ENCODE data around the gene AGMO.

Gene AGMO

DNA sequence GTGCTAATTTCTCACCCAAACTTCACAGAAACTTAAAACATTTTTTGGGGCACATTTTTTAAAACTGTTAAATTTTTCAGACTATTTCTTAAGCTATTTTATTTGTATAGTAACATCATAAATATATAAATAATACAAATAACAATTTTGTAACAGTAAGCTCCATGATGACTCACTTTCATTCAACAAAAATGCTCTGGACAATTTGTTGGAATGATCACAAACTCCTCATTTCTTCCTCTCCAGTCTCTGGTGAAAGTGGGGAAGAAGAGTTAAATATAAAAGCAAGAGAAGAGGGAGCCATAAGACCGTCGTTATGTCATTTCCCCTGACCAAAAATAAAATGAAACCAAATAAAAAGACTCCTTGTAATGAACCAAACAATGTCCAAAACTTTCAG lies 162.4 kb downstream of the AGMO start:
- no peak overlapping the region for H3K4me3 ChIP-seq (ENCODE audit: low read depth in 1 of 5, low read length in 5 of 5)
- H3K9me3 ChIP-seq (ENCODE audit: control insufficient read depth in 5 of 5, low read length in 5 of 5) = no peaks in the 10 kb centered on the region
- no peaks in the 10 kb centered on the region for H3K27me3 ChIP-seq (ENCODE audit: control insufficient read depth in 5 of 5, insufficient read depth in 4 of 5, low read length in 5 of 5)
- H3K27ac ChIP-seq (ENCODE audit: low read depth, low read length) = no peak overlapping the region
- no peak overlapping the region for H3K9ac ChIP-seq (ENCODE audit: low read length in 5 of 5)
- no peaks in the 10 kb centered on the region for H3K4me1 ChIP-seq (ENCODE audit: control insufficient read depth in 5 of 5, insufficient read depth in 5 of 5, low read length in 5 of 5)
- no peaks in the 10 kb centered on the region for H3K36me3 ChIP-seq (ENCODE audit: control insufficient read depth in 5 of 5, insufficient read depth in 5 of 5, low read length in 5 of 5)

GRCh38 chr7:15397922-15398760 lies 163.7 kb downstream of the AGMO start:
- Histone ChIP-seq H3K4me3 (ENCODE audit: low read depth in 1 of 5, low read length in 5 of 5) (no peak overlapping the region), H3K9me3 (ENCODE audit: control insufficient read depth in 5 of 5, low read length in 5 of 5) (no peaks in the 10 kb centered on the region), H3K27me3 (ENCODE audit: control insufficient read depth in 5 of 5, insufficient read depth in 4 of 5, low read length in 5 of 5) (no peaks in the 10 kb centered on the region), H3K27ac (ENCODE audit: low read depth, low read length) (no peak overlapping the region), H3K9ac (ENCODE audit: low read length in 5 of 5) (no peak overlapping the region), H3K36me3 (ENCODE audit: control insufficient read depth in 5 of 5, insufficient read depth in 5 of 5, low read length in 5 of 5) (no peaks in the 10 kb centered on the region), H3K4me1 (ENCODE audit: control insufficient read depth in 5 of 5, insufficient read depth in 5 of 5, low read length in 5 of 5) (no peaks in the 10 kb centered on the region)

DNA sequence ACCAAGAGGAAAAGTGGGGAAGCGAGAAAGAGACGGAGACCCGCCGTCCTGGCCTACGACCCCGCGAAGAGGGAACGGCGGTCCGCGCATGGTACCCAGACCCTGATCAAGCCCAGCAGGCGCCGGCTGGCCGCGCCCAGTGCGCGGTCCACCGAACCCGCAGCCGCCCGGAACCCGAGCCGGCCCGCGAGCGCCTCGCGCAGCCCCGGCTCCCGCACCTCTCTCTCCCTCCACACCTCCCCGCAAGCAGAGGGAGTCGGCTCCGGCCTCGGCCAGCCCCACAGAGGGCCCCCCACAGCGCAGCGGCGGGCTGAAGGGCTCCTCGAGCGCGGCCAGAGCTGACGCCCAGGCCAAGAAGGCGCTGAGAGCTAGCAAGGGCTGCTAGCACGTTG lies 164.7 kb downstream of the AGMO start:
- H3K36me3 ChIP-seq (ENCODE audit: control insufficient read depth in 5 of 5, insufficient read depth in 5 of 5, low read length in 5 of 5) = no peaks in the 10 kb centered on the region
- no peaks in the 10 kb centered on the region for H3K27me3 ChIP-seq (ENCODE audit: control insufficient read depth in 5 of 5, insufficient read depth in 4 of 5, low read length in 5 of 5)
- H3K27ac ChIP-seq (ENCODE audit: low read depth, low read length) = no peak overlapping the region
- no peak overlapping the region for H3K9ac ChIP-seq (ENCODE audit: low read length in 5 of 5)
- H3K9me3 ChIP-seq (ENCODE audit: control insufficient read depth in 5 of 5, low read length in 5 of 5) = no peaks in the 10 kb centered on the region
- H3K4me1 ChIP-seq (ENCODE audit: control insufficient read depth in 5 of 5, insufficient read depth in 5 of 5, low read length in 5 of 5) = no peaks in the 10 kb centered on the region
- no peak overlapping the region for H3K4me3 ChIP-seq (ENCODE audit: low read depth in 1 of 5, low read length in 5 of 5)

DNA sequence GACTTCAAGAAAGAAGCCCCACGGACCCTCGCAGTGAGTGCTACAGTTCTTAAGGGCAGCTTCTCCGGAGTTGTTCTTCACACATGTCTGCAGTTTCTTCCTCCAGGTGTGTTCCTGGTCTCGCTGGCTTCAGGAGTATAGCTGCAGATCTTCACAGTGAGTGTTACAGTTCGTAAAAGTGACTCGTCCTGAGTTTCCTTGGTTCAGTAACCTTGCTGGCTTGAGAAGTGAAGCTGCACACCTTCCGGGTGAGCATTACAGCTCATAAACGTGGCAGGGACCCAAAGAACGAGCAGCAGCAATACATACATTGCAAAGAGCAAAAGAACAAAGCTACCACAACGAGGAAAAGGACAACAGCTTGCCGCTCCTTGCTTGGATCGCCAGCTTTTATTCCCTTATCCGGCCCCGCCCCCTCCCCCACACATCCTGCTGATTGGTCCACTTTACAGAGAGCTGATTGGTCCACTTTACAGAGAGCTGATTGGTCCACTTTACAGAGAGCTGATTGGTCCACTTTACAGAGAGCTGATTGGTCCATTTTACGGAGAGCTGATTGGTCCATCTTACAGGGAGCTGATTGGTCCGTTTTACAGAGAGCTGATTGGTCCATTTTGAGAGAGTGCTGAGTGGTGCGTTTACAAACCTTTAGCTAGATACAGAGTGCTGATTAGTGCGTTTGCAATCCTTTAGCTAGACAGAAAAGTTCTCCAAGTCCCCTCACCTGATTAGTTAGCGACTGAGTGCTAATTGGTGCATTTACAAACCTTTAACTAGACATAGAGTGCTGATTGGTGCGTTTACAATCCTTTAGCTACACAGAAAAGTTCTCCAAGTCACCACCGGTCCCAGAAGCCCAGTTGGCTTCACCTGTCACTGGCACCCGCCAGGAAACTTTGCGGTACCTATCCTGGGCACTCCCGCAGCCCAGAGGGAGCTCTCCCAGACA lies 165.3 kb downstream of the AGMO start:
- Histone ChIP-seq H3K27ac (ENCODE audit: low read depth, low read length) (no peak overlapping the region), H3K9ac (ENCODE audit: low read length in 5 of 5) (no peak overlapping the region), H3K4me1 (ENCODE audit: control insufficient read depth in 5 of 5, insufficient read depth in 5 of 5, low read length in 5 of 5) (no peaks in the 10 kb centered on the region), H3K9me3 (ENCODE audit: control insufficient read depth in 5 of 5, low read length in 5 of 5) (no peaks in the 10 kb centered on the region), H3K36me3 (ENCODE audit: control insufficient read depth in 5 of 5, insufficient read depth in 5 of 5, low read length in 5 of 5) (no peaks in the 10 kb centered on the region), H3K4me3 (ENCODE audit: low read depth in 1 of 5, low read length in 5 of 5) (no peak overlapping the region), H3K27me3 (ENCODE audit: control insufficient read depth in 5 of 5, insufficient read depth in 4 of 5, low read length in 5 of 5) (no peaks in the 10 kb centered on the region)

- no peaks in the 10 kb centered on the region for H3K27me3 ChIP-seq (ENCODE audit: control insufficient read depth in 5 of 5, insufficient read depth in 4 of 5, low read length in 5 of 5)
- no peaks in the 10 kb centered on the region for H3K4me1 ChIP-seq (ENCODE audit: control insufficient read depth in 5 of 5, insufficient read depth in 5 of 5, low read length in 5 of 5)
- H3K4me3 ChIP-seq (ENCODE audit: low read depth in 1 of 5, low read length in 5 of 5) = no peak overlapping the region
- no peak overlapping the region for H3K9ac ChIP-seq (ENCODE audit: low read length in 5 of 5)
- peaks cover 0 to 2% (median 0%) of the 10 kb centered on the region in 5 donors for H3K36me3 ChIP-seq (ENCODE audit: control insufficient read depth in 5 of 5, insufficient read depth in 5 of 5, low read length in 5 of 5)
- no peak overlapping the region for H3K27ac ChIP-seq (ENCODE audit: low read depth, low read length)
- no peaks in the 10 kb centered on the region for H3K9me3 ChIP-seq (ENCODE audit: control insufficient read depth in 5 of 5, low read length in 5 of 5)
These were observed 172.7 kb downstream of the AGMO start for GRCh38 chr7:15389073-15389472.

- Histone ChIP-seq H3K36me3 (ENCODE audit: control insufficient read depth in 5 of 5, insufficient read depth in 5 of 5, low read length in 5 of 5) (no peaks in the 10 kb centered on the region), H3K4me1 (ENCODE audit: control insufficient read depth in 5 of 5, insufficient read depth in 5 of 5, low read length in 5 of 5) (no peaks in the 10 kb centered on the region), H3K9me3 (ENCODE audit: control insufficient read depth in 5 of 5, low read length in 5 of 5) (peaks cover 0 to 2% (median 0%) of the 10 kb centered on the region in 5 donors), H3K4me3 (ENCODE audit: low read depth in 1 of 5, low read length in 5 of 5) (no peak overlapping the region), H3K27me3 (ENCODE audit: control insufficient read depth in 5 of 5, insufficient read depth in 4 of 5, low read length in 5 of 5) (no peaks in the 10 kb centered on the region), H3K9ac (ENCODE audit: low read length in 5 of 5) (no peak overlapping the region), H3K27ac (ENCODE audit: low read depth, low read length) (no peak overlapping the region)
These were observed 183.2 kb downstream of the AGMO start for GRCh38 chr7:15378494-15379145.

DNA sequence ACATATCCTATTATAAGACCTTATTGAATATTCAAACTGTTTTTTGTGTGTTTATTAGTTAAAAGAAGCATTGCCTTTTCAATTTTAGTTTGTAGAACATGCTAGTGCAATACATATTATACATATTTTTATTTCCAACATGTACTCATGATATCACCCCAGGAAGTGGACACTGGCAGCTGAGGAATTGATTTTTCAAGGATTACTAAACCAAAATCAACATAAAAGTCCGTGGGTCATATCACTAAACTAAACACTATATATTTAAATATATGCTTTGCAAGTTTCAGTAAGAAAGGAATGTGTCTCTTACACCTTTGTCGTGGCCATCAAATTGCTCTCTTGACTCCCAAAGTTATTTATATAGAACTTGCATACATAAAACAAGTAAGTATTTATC lies 185.2 kb downstream of the AGMO start:
- no peaks in the 10 kb centered on the region for H3K36me3 ChIP-seq (ENCODE audit: control insufficient read depth in 5 of 5, insufficient read depth in 5 of 5, low read length in 5 of 5)
- H3K27ac ChIP-seq (ENCODE audit: low read depth, low read length) = no peak overlapping the region
- H3K9me3 ChIP-seq (ENCODE audit: control insufficient read depth in 5 of 5, low read length in 5 of 5) = peaks cover 0 to 2% (median 0%) of the 10 kb centered on the region in 5 donors
- H3K4me3 ChIP-seq (ENCODE audit: low read depth in 1 of 5, low read length in 5 of 5) = no peak overlapping the region
- H3K4me1 ChIP-seq (ENCODE audit: control insufficient read depth in 5 of 5, insufficient read depth in 5 of 5, low read length in 5 of 5) = no peaks in the 10 kb centered on the region
- H3K9ac ChIP-seq (ENCODE audit: low read length in 5 of 5) = no peak overlapping the region
- no peaks in the 10 kb centered on the region for H3K27me3 ChIP-seq (ENCODE audit: control insufficient read depth in 5 of 5, insufficient read depth in 4 of 5, low read length in 5 of 5)

DNA sequence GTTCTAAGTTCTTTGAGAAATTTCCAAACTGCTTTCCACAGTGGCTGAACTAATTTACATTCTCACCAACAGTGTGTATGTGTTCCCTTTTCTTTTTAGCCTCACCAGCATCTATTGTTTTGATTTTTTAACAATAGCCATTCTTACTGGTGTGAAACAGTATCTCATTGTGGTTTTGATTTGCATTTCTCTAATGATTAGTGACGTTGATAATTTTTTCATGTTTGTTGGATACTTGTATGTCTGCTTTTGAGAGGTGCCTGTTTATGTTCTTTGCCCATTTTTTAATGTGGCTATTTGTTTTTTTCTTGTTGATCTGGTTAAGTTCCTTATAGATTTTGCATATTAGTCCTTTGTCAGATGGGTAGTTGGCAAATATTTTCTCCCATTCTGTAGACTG lies 191.4 kb downstream of the AGMO start:
- H3K27me3 ChIP-seq (ENCODE audit: control insufficient read depth in 5 of 5, insufficient read depth in 4 of 5, low read length in 5 of 5) = no peaks in the 10 kb centered on the region
- H3K36me3 ChIP-seq (ENCODE audit: control insufficient read depth in 5 of 5, insufficient read depth in 5 of 5, low read length in 5 of 5) = no peaks in the 10 kb centered on the region
- H3K4me1 ChIP-seq (ENCODE audit: control insufficient read depth in 5 of 5, insufficient read depth in 5 of 5, low read length in 5 of 5) = no peaks in the 10 kb centered on the region
- H3K4me3 ChIP-seq (ENCODE audit: low read depth in 1 of 5, low read length in 5 of 5) = no peak overlapping the region
- no peak overlapping the region for H3K27ac ChIP-seq (ENCODE audit: low read depth, low read length)
- no peak overlapping the region for H3K9ac ChIP-seq (ENCODE audit: low read length in 5 of 5)
- no peaks in the 10 kb centered on the region for H3K9me3 ChIP-seq (ENCODE audit: control insufficient read depth in 5 of 5, low read length in 5 of 5)

GRCh38 chr7:15368653-15369052 lies 193.2 kb downstream of the AGMO start:
- H3K36me3 ChIP-seq (ENCODE audit: control insufficient read depth in 5 of 5, insufficient read depth in 5 of 5, low read length in 5 of 5) = no peaks in the 10 kb centered on the region
- no peak overlapping the region for H3K9ac ChIP-seq (ENCODE audit: low read length in 5 of 5)
- no peak overlapping the region for H3K27ac ChIP-seq (ENCODE audit: low read depth, low read length)
- no peaks in the 10 kb centered on the region for H3K4me1 ChIP-seq (ENCODE audit: control insufficient read depth in 5 of 5, insufficient read depth in 5 of 5, low read length in 5 of 5)
- H3K4me3 ChIP-seq (ENCODE audit: low read depth in 1 of 5, low read length in 5 of 5) = no peak overlapping the region
- no peaks in the 10 kb centered on the region for H3K9me3 ChIP-seq (ENCODE audit: control insufficient read depth in 5 of 5, low read length in 5 of 5)
- H3K27me3 ChIP-seq (ENCODE audit: control insufficient read depth in 5 of 5, insufficient read depth in 4 of 5, low read length in 5 of 5) = no peaks in the 10 kb centered on the region

DNA sequence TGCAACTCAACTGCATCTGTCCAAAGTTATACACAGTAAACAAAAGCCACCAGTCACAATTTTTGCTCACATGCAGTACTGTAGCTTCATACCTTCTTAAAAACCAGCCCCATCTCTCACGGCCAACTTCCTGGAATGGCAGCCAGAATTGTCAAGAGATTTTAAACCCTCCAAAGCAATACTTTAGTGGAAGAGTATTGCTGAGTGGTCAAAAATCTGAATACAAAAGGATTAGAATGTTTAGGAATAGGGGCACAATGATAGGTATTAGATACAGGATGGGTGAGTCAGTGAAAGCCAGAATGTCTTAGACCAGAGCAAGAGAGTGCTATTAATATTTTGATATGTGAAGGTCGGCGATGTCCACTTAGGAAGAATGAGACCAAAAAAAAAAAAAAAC lies 193.9 kb downstream of the AGMO start:
- no peak overlapping the region for H3K27ac ChIP-seq (ENCODE audit: low read depth, low read length)
- H3K27me3 ChIP-seq (ENCODE audit: control insufficient read depth in 5 of 5, insufficient read depth in 4 of 5, low read length in 5 of 5) = no peaks in the 10 kb centered on the region
- no peak overlapping the region for H3K9ac ChIP-seq (ENCODE audit: low read length in 5 of 5)
- H3K4me1 ChIP-seq (ENCODE audit: control insufficient read depth in 5 of 5, insufficient read depth in 5 of 5, low read length in 5 of 5) = no peaks in the 10 kb centered on the region
- H3K36me3 ChIP-seq (ENCODE audit: control insufficient read depth in 5 of 5, insufficient read depth in 5 of 5, low read length in 5 of 5) = no peaks in the 10 kb centered on the region
- H3K4me3 ChIP-seq (ENCODE audit: low read depth in 1 of 5, low read length in 5 of 5) = no peak overlapping the region
- no peaks in the 10 kb centered on the region for H3K9me3 ChIP-seq (ENCODE audit: control insufficient read depth in 5 of 5, low read length in 5 of 5)

Measured in subcutaneous abdominal adipose tissue (tissue), 5 donors.